Kidney epithelial cell (primary cell): ENCODE results near the gene MYCBP2. TPM values are rescaled to one million over a fixed set of nuclear protein-coding genes. Genes with fewer than 3 reads are reported as not detected.
"Not testable (repeated sequence)": the region's sequence is repeated elsewhere in the genome, so short reads cannot be mapped to it uniquely, and the experiment has no call there.

Source experiments
- DNase-seq: peaks from one replicate; pipeline ENCODE4 v3.0.0-alpha.2; 2010; ENCODE audit warnings: low read depth
- H3K27me3 ChIP-seq: 2 replicates; pipeline ENCODE4 v1.6.0; 2011; ENCODE audit warnings: low read length; ENCODE audit not compliant: control insufficient read depth, insufficient read depth
- H3K36me3 ChIP-seq: 2 replicates; pipeline ENCODE4 v1.5.1; 2011; ENCODE audit warnings: low read length; ENCODE audit not compliant: control insufficient read depth, insufficient read depth
- H3K4me3 ChIP-seq: 2 replicates; pipeline ENCODE4 v1.5.1; 2011; ENCODE audit warnings: low read depth, mild to moderate bottlenecking, control low read depth, low read length
- total RNA-seq: library from RNA; depleted of rRNA; stranded (reverse); fragments of >200 nt; gene quantifications from 2 replicates; pipeline ENCODE4 v1.2.3, GENCODE V29; 2015
- TF ChIP-seq, protein P1 (sequence below): IDR thresholded peaks from 2 replicates; pipeline ENCODE4 v1.5.1; 2011; ENCODE audit warnings: mild to moderate bottlenecking, moderate library complexity, low read length, control low read depth, inconsistent platforms; ENCODE audit not compliant: insufficient read depth, poor library complexity, severe bottlenecking

MYCBP2 gene
- total RNA-seq, 1 donor from 2014 or later: 46.3 TPM

DNA sequence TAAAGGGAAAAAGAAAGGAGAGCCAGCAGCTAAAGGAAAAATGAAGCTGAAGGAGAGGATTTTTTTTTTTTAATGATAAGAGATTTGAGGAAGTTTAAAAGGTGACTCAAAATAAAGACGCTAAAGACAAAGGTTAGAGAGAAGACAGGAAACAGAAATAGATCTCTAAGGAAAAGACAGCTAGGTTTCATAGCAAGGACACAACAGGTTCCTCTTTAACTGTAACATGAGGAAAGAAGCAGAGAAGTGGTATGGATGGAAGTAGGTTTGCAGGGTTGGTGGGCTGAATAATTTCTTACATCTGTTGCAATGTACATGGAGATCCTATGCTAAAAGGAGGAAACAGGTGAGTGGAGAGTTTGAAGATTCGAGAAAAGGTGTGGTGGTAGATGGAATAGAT lies 107.5 kb downstream of the MYCBP2 start:
- no peak for DNase-seq
- Histone ChIP-seq H3K27me3 (no peaks in the 10 kb centered on the region), H3K4me3 (no peak overlapping the region), H3K36me3 (no peaks in the 10 kb centered on the region)
- TF ChIP-seq, protein P1, sequence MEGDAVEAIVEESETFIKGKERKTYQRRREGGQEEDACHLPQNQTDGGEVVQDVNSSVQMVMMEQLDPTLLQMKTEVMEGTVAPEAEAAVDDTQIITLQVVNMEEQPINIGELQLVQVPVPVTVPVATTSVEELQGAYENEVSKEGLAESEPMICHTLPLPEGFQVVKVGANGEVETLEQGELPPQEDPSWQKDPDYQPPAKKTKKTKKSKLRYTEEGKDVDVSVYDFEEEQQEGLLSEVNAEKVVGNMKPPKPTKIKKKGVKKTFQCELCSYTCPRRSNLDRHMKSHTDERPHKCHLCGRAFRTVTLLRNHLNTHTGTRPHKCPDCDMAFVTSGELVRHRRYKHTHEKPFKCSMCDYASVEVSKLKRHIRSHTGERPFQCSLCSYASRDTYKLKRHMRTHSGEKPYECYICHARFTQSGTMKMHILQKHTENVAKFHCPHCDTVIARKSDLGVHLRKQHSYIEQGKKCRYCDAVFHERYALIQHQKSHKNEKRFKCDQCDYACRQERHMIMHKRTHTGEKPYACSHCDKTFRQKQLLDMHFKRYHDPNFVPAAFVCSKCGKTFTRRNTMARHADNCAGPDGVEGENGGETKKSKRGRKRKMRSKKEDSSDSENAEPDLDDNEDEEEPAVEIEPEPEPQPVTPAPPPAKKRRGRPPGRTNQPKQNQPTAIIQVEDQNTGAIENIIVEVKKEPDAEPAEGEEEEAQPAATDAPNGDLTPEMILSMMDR: no peak

DNA sequence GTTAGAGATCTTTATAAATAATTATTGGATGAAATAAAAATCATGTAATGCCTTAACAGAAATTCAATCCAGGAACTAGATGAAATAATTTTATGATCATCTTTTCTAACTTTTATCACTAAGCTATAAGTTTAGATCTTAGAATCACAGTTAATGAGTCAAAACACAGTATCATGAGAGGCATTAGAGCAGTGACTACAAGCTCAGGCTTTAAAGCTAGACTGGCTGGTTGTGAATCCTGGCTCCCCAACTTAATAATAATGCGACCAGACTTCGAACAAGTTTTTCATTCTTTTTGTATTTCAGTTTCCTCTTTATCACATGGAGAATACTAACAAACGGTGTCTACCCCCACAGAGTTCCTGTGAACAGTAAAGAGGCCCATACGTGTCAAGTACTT lies 108.6 kb downstream of the MYCBP2 start:
- TF ChIP-seq, protein P1: no peak
- Histone ChIP-seq H3K27me3 (no peaks in the 10 kb centered on the region), H3K4me3 (no peak overlapping the region), H3K36me3 (no peaks in the 10 kb centered on the region)
- no peak for DNase-seq

DNA sequence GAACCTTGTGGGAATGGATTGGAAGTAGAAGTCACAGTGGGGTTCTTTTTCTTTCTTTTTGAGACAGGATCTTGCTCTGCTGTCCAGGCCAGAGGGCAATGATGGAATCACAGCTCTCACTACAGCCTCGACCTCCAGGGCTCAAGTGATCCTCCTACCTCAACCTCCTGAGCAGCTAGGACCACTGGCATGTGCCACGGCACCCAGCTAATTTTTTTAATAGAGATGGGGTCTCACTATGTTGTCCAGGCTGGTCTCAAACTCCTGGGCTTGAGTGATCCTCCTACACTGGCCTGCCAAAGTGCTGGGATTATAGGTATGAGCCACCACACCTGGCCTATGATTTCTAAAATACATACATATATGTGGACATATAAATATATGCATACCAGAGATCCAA lies 111.4 kb downstream of the MYCBP2 start:
- H3K4me3 ChIP-seq: no peak overlapping the region
- DNase-seq: no peak
- H3K36me3 ChIP-seq: no peaks in the 10 kb centered on the region
- no peaks in the 10 kb centered on the region for H3K27me3 ChIP-seq
- TF ChIP-seq, protein P1: no peak

DNA sequence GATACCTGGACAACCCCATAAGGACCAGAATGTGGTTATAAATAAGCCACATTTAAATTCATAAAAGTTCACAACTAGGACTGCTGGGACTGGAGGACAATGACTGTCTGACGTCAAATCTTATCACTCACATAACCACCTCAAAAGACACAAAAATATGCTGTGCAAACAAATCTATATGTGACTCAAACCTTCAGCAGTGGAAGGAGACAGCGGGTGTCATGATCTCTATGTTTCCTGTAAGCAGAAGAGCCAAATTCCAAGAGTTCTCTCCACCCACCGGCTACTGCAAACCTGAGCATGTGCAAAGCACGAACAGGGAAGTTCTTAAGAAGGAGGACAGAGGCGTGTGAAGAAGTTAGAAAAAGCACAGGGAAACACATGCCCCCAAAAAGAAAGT lies 113.2 kb downstream of the MYCBP2 start:
- TF ChIP-seq, protein P1: no peak
- no peaks in the 10 kb centered on the region for H3K36me3 ChIP-seq
- no peak for DNase-seq
- no peak overlapping the region for H3K4me3 ChIP-seq
- no peaks in the 10 kb centered on the region for H3K27me3 ChIP-seq

DNA sequence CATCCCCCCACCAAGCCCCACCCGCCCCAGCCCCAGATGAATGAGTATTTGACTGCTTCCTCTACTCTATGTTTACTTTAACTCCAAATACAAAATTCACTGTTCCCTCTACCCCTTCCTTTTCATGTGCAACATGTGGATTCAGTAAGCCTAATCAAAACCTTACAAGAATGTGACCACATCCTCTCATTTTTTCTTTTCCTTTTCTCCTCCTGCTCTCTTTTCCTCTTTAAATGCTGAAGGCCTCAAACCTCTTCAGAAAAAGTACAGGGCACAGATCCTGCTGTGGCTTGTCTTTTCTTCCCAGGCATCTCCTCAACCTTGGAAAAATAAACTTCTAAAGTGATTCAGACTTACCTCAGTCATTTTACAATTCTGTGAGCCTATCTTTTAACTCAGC lies 119.0 kb downstream of the MYCBP2 start:
- Histone ChIP-seq H3K27me3 (no peaks in the 10 kb centered on the region), H3K36me3 (no peaks in the 10 kb centered on the region), H3K4me3 (no peak overlapping the region)
- TF ChIP-seq, protein P1: no peak
- DNase-seq: no peak

DNA sequence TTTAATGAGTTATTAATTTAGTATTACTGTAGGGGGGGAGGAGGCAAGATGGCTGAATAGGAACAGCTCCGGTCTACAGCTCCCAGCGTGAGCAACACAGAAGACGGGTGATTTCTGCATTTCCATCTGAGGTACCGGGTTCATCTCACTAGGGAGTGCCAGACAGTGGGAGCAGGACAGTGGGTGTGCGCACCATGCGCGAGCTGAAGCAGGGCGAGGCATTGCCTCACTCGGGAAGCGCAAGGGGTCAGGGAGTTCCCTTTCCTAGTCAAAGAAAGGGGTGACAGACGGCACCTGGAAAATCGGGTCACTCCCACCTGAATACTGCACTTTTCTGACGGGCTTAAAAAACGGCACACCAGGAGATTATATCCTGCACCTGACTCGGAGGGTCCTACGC lies 127.9 kb downstream of the MYCBP2 start:
- H3K4me3 ChIP-seq, H3K27me3 ChIP-seq, H3K36me3 ChIP-seq, DNase-seq: not testable (repeated sequence)
